Muscle of leg (tissue), 11 donors: Measurements from ENCODE around the gene MARCHF4. TPM values are rescaled to one million over a fixed set of nuclear protein-coding genes. Genes with fewer than 3 reads are reported as not detected.

ENCODE experiments used
- DNase-seq: peaks from one replicate; pipeline ENCODE4 v3.0.0; 2013
- H3K27ac ChIP-seq: one replicate; pipeline ENCODE4 v1.5.1; 2013; ENCODE audit warnings: mild to moderate bottlenecking, low read length, control low read depth
- H3K27me3 ChIP-seq: one replicate; pipeline ENCODE4 v1.6.1; 2013; ENCODE audit warnings: low read length; ENCODE audit not compliant: control insufficient read depth, insufficient read depth
- H3K36me3 ChIP-seq: one replicate; pipeline ENCODE4 v1.6.1; 2013; ENCODE audit warnings: low read length; ENCODE audit not compliant: control insufficient read depth, insufficient read depth
- H3K4me1 ChIP-seq: one replicate; pipeline ENCODE4 v1.6.1; 2013; ENCODE audit warnings: low read length; ENCODE audit not compliant: control insufficient read depth, insufficient read depth
- H3K4me3 ChIP-seq: one replicate; pipeline ENCODE4 v1.5.1; 2013; ENCODE audit warnings: low read length, control low read depth
- H3K9me3 ChIP-seq: replicated peaks from 2 replicates; pipeline ENCODE4 v1.6.1; 2013; ENCODE audit warnings: low read depth, low read length; ENCODE audit not compliant: control insufficient read depth
- WGBS: methylation state at CpG from one replicate; pipeline ENCODE4 v1.1.5; 2013; ENCODE audit warnings: missing lambda C conversion rate; ENCODE audit not compliant: insufficient coverage; 5-methylcytosine and 5-hydroxymethylcytosine counted together
- polyA plus RNA-seq, 8 donors: library from polyadenylated mRNA; unstranded; fragments of 120-200 nt; gene quantifications; one replicate each; pipeline versions ENCODE4 v1.2.1 to v1.2.3, GENCODE V29; 2013; ENCODE audit warnings: inconsistent platforms in 1 of 8, low replicate concordance in 1 of 8; ENCODE audit not compliant: insufficient read length in 8 of 8, insufficient read depth in 1 of 8
- total RNA-seq: library from RNA; stranded (reverse); fragments of 120-200 nt; gene quantifications from one replicate; pipeline ENCODE4 v1.2.4, GENCODE V29; 2013

Gene MARCHF4
- total and polyA plus RNA-seq, 9 donors = 0.08 to 0.17 (median 0.13) TPM; not detected in 1

DNA sequence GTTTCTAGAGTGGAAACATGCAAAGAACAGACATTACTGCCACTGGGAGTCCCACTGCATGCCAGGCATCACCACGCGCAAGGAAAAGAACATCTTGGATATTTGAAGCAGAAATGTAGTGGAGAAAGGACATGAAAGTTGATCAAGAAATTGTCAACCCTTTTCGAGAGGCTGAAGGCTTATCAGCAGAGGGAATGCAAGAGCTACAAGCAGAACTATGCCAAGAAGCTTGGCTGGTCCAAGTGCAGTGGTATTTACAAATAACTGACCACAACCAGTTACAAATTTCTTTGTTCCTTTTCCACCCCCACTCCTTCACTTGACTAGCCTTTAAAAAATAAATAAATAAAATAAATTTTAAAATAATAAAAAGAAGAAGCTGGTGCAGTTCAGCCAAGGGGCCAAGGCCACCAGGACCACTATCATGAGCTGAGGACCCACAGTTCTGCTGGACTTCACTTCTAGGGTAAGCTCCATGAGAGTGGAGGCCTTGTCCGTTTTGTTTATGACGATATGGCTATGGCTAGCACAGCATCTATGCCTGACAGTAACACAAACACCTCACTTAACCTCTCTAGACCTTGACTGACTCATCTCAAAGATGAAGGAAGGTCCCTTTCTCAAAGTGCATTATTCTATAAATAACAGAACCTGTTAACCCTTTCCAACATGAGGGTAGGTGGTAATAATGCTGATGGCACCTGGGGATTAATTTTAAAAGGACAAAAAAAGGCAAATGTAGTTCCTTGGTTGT is 20.9 kb downstream of the MARCHF4 start:
- no peaks in the 10 kb centered on the region for H3K4me1 ChIP-seq
- no peaks in the 10 kb centered on the region for H3K36me3 ChIP-seq
- WGBS = 89% methylated on average over 2 of the region's 5 CpGs
- no peak overlapping the region for H3K27ac ChIP-seq
- H3K27me3 ChIP-seq = no peaks in the 10 kb centered on the region
- no peak for DNase-seq
- no peak overlapping the region for H3K4me3 ChIP-seq
- no peaks in the 10 kb centered on the region for H3K9me3 ChIP-seq

DNA sequence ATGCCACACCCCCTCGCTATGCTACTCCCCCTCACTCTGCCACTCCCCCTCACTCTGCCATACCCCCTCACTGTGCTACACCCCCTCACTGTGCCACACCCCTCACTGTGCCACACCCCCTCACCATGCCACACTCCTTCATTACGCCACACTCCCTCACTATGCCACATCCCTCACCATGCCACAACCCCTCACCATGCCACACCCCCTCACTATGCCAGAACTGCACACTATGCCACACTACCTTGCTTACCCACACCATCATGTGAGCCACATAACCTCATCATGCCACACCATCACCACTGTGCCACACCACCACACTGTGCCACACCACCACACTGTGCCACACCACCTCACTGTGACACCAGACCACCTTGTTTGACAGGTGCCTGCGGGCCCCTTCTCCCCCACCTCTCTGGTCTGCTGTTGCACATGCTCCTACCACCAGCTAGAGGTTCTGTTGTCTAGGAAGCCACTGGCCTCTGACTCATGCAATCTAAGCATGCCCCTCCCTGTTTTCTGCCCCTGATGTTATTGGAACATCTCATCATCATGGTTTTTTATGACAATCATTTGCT is 22.0 kb downstream of the MARCHF4 start:
- WGBS = 89% methylated on average over 3 of the region's 3 CpGs
- no peak for DNase-seq
- no peaks in the 10 kb centered on the region for H3K36me3 ChIP-seq
- H3K9me3 ChIP-seq = no peaks in the 10 kb centered on the region
- no peaks in the 10 kb centered on the region for H3K27me3 ChIP-seq
- no peak overlapping the region for H3K27ac ChIP-seq
- no peak overlapping the region for H3K4me3 ChIP-seq
- no peaks in the 10 kb centered on the region for H3K4me1 ChIP-seq

DNA sequence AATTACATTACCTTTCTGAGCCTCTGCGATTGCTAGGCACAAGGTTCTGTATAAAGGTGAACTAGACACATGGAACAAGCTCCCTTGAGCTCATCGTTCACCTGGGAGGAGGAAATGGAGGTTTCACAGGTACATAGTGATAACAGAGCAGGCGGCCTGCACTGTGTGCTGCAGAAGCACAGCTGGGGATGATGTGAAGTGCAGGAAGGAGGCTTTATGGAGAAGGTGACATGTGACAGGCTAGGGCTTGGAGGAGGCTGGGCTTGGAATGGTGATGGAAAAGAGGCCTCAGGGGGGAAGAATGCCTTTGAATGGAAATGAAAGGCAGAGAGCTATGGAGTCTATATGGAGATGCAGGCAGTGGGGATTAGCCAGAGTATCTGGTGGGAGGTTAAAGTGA is 22.9 kb downstream of the MARCHF4 start:
- WGBS = 21% methylated on average over 3 of the region's 3 CpGs
- Histone ChIP-seq H3K27ac (no peak overlapping the region), H3K4me1 (no peaks in the 10 kb centered on the region), H3K9me3 (no peaks in the 10 kb centered on the region), H3K4me3 (no peak overlapping the region), H3K36me3 (no peaks in the 10 kb centered on the region), H3K27me3 (no peaks in the 10 kb centered on the region)
- no peak for DNase-seq

DNA sequence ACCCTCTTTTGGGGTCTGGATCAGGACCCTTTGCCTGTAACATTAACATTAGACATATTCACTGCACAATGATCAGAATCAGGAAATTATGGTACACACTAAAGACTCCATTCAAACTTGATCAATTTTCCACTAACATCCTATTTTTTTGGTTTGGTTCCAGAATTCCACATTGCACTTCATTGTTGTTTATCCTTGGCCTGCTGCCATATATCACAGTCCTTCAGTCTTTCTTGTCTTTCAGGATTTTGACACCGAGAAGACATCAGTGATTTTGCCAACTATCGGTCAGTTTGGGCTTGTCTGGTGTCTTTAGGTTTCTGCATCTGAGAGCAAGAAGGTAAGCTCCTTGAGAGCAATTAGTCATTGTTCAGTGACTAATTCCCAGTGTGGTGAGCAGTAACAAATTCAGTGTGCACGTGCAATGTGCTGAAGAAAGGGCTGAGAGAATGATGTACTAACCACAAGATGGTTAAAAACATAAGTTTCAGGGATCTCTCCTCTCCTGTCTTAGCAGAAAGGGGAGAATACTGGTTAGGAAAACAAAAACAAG is 23.5 kb downstream of the MARCHF4 start:
- 25% methylated on average over 1 of the region's 3 CpGs for WGBS

DNA sequence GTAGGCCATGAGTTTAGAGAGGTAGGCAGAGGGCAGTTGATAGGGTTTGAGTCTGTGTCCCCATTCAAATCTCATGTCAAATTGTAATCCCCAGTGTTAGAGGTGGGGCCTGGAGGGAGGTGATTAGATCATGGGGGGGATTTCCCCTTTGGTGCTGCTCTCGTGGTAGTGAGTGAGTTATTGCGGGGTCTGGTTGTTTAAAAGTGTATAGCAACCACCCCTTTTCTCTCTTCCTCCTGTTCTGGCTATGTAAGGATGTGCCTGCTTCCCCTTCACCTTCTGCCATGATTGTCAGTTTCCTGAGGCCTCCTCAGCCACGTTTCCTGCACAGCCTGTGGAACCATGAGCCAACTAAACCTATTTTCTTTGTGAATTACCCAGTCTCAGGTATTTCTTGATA is 25.5 kb downstream of the MARCHF4 start:
- no peaks in the 10 kb centered on the region for H3K9me3 ChIP-seq
- no peaks in the 10 kb centered on the region for H3K27me3 ChIP-seq
- no peaks in the 10 kb centered on the region for H3K36me3 ChIP-seq
- WGBS = no CpG with 5 or more reads among the region's 3 CpGs
- no peak overlapping the region for H3K4me3 ChIP-seq
- H3K27ac ChIP-seq = no peak overlapping the region
- H3K4me1 ChIP-seq = no peaks in the 10 kb centered on the region
- no peak for DNase-seq

More for the DNA sequence above, 23.5 kb downstream of the MARCHF4 start:
- Histone ChIP-seq H3K4me3 (no peak overlapping the region), H3K27me3 (no peaks in the 10 kb centered on the region), H3K9me3 (no peaks in the 10 kb centered on the region), H3K4me1 (no peaks in the 10 kb centered on the region), H3K36me3 (no peaks in the 10 kb centered on the region), H3K27ac (no peak overlapping the region)
- no peak for DNase-seq

DNA sequence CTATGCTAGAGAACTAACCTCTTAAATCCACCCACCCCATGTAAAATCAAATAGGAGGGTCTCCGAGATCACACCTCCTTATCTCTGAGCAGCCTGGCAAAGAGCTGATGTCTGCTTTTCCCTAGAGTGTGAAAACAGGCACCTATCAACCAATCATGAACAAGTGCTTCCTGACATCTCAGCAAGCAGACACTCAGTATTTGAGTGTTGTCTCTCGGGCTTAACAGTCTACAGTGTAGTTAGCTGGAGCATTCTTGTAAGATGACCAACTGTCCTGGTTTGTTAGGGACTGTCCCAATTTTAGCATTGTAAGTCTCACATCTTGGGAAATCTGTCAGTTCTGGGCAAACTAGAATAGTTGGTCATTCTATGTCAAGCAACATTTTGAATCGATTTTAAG is 26.4 kb downstream of the MARCHF4 start:
- H3K4me3 ChIP-seq = no peak overlapping the region
- H3K36me3 ChIP-seq = no peaks in the 10 kb centered on the region
- no peaks in the 10 kb centered on the region for H3K27me3 ChIP-seq
- WGBS = 67% methylated on average over 2 of the region's 3 CpGs
- H3K4me1 ChIP-seq = peaks cover 8% of the 10 kb centered on the region
- no peak overlapping the region for H3K27ac ChIP-seq
- no peaks in the 10 kb centered on the region for H3K9me3 ChIP-seq
- DNase-seq = no peak

DNA sequence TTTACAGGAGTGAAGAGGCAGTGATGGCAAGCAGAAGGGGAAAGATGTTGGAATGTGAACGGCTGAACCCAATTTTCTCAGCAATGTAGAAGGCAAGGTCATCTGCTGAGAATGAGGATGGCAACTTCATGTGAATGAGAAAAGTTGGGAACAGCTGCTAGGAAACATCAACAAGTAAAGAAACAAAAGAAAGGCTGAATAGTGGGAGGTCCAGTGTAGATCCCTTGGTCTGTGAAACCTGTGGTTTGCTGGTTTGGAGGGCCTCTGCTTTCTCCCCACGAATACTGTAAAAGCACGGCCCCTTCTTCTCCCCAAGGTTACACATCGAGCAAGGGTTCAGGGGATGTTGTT is 27.4 kb downstream of the MARCHF4 start:
- WGBS = 46% methylated on average over 4 of the region's 4 CpGs
- no peak overlapping the region for H3K27ac ChIP-seq

DNA sequence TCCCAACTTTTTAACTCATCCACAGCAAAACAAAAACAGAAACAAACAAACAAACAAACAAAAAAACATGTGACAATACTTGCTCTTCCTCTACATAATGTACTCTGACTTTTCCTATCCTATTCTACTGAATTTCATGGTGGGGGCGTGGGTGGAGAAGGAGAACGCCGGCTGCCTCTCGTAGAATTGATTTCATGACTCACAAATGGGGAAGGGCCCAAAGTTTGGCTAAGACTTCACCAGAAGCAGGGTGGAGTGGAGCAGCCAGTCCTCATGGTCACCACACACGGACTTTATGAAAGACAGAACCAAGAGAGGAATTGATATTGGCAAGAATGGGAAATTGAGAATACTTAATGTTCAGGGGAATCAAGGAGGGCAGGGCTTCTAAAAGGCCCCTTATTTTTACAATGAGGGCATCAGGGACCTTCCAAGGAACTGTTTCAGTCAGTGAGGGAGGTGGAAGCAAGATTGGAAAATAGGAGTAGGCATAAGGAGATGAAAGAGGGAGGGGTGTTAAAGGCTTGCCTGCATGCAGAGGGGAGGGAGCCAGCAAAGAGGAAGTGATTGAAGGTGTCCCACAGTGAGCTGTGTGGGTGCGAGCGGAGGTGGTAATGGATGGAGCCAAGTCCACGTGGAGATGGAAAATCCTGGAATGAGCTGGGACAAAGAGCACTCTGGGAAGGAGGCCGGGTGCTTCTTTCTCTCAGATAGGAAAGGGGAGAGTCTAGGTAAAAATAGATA is 27.9 kb downstream of the MARCHF4 start:
- H3K36me3 ChIP-seq = no peaks in the 10 kb centered on the region
- WGBS = 50% methylated on average over 8 of the region's 9 CpGs
- H3K4me1 ChIP-seq = peaks cover 21% of the 10 kb centered on the region
- no peak overlapping the region for H3K27ac ChIP-seq
- H3K9me3 ChIP-seq = no peaks in the 10 kb centered on the region
- no peak overlapping the region for H3K4me3 ChIP-seq
- no peaks in the 10 kb centered on the region for H3K27me3 ChIP-seq
- DNase-seq = no peak

More for the DNA sequence above, 27.4 kb downstream of the MARCHF4 start:
- Histone ChIP-seq H3K36me3 (no peaks in the 10 kb centered on the region), H3K4me3 (no peak overlapping the region), H3K4me1 (peaks cover 16% of the 10 kb centered on the region), H3K9me3 (no peaks in the 10 kb centered on the region), H3K27me3 (no peaks in the 10 kb centered on the region)
- DNase-seq = peak; percentile 25

DNA sequence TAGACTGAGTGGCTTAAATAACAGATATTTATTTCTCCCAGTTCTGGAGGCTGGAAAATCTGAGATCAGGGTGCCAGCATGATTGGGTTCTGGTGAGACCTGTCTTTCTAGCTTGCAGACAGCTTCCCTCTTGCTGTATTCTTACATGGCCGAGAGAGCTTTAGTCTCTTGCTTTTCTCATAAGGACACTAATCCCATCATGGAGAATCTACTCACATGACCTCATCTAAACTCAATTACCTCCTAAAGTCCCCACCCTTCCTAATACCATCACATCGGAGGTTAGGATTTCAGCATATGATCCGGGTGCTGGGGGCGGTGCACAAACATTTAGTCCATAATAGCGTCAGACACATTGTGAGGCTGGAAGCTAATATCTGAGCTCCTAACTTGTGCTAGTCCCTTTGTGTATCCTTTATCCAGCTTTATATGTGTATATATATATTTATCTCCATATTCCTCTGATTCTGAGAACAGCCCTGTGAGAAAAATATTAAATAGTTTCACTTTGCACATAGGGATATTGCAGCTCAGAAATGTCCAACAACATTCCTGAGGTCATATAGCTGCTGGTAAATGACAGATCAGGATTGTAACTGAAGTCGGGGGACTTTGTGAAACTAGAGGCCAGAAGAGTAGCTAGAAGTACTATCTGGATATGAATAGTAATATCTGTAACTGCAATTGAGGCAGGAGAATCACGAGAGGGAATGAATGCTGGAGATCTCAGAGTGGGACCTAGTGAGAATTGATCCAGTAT is 28.9 kb downstream of the MARCHF4 start:
- H3K9me3 ChIP-seq = no peaks in the 10 kb centered on the region
- H3K27ac ChIP-seq = no peak overlapping the region
- peak; percentile 18 for DNase-seq
- H3K4me1 ChIP-seq = peaks cover 21% of the 10 kb centered on the region
- no peaks in the 10 kb centered on the region for H3K27me3 ChIP-seq
- H3K36me3 ChIP-seq = no peaks in the 10 kb centered on the region
- H3K4me3 ChIP-seq = no peak overlapping the region
- 47% methylated on average over 2 of the region's 7 CpGs for WGBS
